ENCODE data around the gene TICAM2.

The TICAM2 gene

DNA sequence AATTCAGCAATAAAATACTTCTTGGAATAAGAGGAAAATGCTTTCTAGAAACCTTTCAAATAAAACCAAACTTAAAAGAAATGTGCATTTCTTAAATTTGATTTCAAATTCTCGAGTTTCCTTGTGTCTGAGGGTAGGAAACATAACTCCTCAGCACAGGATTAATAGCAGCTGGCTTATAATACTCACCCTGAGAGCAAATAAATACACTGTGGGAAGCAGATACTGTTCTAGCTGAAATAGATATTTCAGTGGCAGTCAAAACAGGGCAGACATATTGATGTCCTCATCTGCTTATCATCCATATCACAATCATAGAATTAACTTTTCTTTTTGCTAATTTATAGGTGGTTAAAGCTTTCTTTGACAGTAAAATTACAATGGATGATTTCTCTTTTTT lies 33.6 kb downstream of the TICAM2 start:
- no peak for DNase-seq (ENCODE audit: low spot score)

DNA sequence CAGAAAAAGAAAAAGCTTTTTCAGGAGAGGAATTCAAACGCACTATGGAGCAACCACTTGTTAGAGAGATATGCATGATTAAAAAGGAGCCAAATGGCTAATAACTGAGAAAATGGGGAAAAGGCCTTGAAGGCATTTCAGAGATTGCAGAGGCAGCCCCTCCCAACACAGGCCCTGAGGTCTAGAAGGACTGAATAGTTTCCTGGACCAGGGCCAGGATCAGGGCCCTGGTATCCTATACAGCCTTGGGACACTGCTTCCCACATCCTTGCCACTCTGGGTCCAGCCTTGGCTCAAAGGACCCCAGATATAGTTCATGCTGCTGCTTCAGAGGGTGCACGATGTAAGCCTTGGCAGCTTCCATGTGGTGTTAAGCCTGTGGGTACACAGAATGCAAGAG lies 37.0 kb downstream of the TICAM2 start:
- no peak for DNase-seq (ENCODE audit: low spot score)

DNA sequence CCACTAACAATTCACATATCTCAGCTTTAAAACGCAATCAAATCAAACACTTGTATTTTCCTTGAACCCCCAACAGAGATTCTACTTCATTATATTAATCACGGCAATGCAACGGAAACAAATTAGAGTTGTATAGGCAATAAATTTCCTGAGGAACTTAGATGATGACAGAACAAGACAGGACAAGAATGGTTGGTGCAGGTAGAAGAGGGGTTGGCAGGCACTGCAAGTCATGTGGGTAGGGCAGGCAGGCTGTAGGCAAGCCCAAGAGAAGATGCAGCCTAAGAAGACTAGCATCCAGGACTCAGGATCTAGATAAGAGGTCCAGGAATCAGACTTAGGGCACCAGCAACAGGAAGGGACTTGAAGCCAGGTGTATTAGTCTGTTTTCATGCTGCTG lies 41.1 kb downstream of the TICAM2 start:
- no peak for DNase-seq (ENCODE audit: low spot score)

DNA sequence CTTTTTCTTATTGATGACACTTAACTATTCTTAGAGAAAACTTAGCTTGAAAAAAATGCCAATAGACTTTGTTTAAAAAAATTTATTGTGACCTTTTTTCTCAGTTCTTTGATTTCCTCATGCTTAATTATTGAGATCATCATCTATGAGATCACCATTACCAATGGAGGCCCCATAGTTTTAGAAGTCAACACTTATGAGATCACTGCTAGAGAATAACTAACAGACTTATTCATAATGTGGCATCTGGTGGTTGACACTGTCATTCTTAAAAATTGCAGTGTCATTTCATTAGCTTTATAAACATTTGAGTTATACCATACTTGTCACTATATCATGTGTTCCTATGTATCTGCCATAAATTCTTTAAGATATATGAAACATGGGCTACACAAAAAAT lies 42.8 kb downstream of the TICAM2 start:
- DNase-seq (ENCODE audit: low spot score): no peak

DNA sequence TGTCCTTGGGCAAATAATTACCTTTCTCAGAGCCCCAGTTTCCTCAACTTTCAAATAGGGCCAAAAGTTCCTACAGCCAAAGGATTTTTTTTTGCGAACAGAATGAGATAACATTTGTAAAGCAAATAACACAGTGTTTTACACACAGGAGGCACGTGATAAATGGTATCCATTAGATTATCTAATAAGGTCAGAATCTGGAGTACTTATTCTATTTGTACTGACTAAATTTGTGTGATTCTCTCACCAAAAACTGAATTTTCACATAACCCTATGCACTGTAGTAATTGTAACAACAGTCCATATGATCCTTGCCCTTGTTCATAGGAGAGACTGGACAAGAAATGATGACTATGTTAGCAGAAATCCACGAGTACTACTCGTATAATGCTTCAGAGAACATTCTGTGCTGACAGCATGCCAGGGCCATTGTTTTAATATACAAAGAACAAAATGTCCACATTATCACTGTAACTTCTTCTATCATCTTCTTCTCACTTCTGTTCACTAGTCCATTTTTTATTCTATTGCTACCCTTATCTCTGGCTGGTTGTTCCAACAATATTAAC lies 43.8 kb downstream of the TICAM2 start:
- DNase-seq (ENCODE audit: low spot score): no peak

DNA sequence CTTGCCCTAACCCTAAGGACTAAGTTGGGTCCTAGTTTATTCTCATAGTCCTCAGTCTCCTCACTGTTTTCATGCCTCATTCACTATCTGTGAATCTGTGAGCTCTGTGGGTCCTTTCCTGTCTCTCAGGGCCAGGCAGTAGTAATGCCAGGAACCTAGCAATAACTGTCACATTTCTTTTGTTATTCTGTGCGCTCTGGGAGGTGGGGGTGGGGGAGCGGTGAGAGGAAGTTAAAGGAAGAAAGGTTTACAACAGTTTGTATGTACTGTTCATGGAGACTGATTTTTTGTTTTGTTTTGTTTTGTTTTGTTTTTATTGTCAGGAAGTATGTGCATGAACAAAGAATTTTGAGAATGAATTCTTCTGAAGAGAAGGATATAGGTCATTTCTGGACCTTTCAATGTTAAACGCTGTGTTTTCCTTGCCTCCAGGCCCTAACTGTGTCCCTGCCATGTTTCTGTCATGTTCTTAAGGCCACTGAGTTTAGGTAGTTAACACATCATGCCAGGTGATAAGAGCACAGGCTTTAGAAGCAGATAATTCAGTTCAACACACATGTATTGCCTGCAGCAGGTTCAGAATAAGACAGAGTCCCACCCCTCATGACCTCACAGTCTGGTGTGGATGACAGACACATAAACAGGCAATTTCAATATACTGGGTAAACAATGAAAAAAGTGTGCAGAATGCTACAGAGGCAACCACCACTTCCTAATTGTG lies 44.5 kb downstream of the TICAM2 start:
- DNase-seq (ENCODE audit: low spot score): no peak

DNA sequence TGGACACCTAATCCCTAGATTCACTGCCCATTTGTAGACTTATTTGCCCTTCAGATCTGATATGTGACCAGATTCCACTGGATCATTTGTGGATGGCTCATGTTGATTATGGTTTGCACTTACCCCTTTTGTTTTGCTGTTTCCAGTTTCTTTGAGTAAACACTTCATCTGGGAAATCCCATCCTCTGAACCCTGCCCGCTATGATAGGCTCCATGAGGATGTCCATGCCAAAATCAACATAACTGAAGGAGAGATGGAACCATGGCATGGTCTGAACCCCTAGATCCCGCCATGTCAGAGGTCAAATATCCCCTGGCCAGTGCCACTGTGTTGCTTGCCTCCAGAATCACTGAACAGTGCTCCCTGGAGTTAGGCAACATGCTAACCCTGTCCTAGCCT lies 46.0 kb downstream of the TICAM2 start:
- DNase-seq (ENCODE audit: low spot score): no peak

DNA sequence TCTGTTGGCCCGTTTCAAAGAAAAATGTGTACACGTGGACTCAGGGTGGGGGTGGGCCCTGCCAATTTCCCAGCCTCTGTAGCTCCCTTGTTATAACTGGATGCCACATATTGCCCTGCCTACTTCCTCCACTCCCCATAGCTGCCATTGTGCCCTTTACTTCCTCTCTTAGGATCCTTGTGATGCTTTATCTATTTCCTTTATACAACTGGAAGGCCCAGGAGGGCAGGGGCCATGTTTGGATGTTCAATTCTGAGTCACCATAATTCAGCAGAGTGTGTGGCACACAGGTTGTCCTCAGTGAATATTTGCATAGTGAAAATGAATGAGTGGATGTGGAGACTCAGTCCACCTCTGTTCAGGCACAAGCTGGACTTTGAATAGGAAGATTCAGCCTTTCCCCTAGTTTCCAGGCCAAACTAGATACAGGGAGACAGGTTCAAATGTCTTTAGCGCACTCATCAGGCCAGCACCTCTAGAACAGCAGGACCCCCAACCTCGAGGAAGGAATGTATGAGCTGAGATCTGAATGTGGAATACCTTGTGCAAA lies 47.1 kb downstream of the TICAM2 start:
- DNase-seq (ENCODE audit: low spot score): no peak

DNA sequence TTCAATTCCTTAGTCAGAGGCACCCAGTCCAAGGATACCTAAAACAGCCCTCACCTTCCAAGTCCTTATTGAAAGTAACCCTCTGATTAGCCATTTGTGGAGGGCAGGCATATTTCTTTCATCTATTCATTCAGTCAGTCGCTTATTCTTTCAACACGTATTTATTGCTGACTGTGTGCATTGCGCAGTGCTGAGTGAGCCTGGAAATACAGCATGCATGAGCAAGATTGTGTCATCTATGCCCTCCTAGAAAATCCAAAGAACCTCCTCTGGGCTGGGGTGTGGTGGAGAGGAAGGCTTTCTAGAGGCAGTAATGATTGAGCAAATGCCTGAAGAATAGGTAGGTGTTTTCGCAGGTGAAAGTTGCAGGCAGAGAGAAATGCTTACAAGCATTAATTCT lies 49.2 kb downstream of the TICAM2 start:
- no peak for DNase-seq (ENCODE audit: low spot score)

DNA sequence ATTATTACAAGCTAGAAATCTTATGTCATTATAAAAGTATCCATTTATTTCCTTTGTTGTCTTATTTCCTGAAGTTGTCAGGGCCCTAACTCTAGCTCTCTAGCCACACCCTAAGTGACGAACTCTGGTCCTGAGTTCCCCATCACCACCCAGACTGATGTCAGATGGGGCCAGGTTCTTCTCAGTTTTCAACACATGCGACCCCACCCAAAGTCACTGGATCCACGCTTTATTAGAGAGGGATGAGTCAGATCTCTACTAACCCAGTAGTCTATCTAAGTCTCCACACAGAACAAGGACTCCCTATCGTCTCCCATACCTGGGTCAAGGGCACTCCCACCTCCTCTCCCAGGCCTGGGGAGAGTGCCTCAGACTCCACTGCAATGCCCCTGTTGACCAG lies 50.9 kb downstream of the TICAM2 start:
- no peak for DNase-seq (ENCODE audit: low spot score)

DNA sequence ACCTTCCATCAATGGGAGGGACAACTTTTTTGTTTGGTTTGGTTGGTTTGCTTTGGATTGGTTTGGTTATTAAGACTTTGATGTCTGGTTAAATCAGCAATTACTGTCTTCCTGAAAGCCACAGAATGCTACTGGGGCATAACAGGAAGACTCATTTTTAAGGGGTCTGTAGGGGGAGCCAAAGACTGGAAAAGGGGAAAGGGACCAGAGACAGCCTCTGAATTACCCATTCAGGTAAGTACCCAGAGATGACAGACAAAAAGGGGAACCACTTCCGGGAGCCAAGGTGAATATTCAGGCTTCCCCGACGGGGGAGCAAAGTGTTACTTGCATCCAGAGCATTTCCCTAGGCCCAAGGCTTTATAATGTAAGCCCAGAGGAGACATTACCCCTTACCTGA lies 53.1 kb downstream of the TICAM2 start:
- DNase-seq (ENCODE audit: low spot score): peak; percentile 50

DNA sequence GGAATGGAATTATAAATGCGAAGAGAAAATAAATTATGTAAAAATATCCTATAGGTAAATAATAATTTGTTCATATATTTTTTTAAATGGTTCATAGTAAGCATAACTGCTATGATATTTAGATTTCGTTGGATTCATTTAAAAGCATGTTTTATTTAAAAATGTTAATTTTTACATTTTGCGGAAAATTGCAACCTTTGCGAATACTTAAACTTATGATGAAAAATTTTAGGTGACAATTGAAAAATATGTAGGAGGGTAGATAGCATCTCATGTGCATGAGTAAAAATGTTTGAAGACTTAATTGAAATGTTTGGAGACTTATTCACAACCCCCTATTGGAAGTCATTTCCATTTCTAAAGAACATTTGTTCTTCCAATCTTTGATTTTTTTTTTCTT lies 53.6 kb downstream of the TICAM2 start:
- DNase-seq (ENCODE audit: low spot score): no peak

DNA sequence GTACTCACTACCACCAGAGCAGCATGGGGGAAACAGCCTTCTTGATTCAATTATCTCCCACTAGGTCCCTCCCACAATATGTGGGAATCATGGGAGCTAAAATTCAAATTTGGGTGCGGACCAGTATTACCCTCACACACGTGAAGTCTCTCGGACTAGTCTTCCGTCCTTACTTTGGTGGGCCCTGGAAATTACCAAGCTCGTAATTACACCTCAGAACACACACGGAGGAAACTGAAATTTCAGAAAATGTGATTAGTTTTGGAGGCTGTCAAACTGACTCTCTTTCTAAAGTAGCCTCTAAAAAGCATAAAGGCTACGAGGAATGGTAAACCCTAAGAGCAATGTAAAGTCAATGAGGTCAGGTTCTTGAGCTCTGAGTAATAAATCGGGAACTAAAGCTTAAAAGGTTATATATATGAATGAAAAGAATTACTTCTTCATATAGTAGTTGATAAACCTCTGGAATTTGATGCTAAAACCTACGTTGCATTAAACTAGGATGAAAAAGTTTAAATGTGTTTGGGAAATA lies 56.9 kb downstream of the TICAM2 start:
- no peak for DNase-seq (ENCODE audit: low spot score)

DNA sequence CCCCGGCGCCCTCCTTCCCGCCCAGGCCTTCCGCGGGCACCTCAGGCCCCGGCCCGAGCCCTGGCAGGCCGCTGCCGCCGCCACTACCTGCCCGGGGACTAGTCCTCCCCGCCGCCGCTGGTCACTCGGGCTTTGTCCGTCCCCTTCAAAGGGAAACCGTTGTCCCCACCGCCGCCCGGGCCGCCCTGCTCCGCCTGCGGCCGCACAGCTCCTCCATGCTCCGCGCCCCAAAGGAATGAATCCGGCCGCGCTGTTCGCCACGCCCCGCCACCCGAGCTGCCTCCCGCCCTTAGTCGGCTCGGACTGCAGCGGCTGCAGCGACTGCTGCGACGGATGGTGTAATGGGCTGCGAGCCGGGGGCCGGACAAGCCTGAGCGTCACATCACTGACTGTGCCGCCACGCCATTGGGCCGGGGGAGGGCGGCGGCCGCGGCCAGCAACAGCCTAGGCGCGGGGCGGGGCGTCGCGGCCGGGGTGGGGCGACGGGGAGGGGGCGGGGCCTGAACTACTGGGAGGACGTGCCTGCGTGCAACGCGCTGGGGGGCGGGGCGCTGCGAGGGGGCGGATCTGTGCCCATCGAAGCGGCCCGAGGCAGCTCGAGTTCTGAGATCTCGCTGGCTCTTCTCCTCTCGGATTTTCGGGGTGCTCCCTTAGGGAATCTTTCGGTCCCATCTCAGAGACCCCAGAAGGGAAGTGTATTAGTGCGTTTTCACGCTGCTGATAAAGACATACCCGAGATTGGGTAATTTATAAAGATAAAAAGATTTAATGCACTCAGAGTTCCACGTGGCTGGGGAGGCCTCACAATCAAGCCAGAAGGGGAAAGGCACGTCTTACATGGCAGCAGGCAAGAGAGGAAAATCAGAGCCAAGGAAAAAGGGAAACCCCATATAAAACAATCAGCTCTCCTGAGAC lies 57.6 kb downstream of the TICAM2 start, which contains the start of gene FEM1C:
Gene FEM1C, minus strand, starts transcription at position 340 of the 915 bp plus-strand sequence. CDS start 1,282 bp downstream, outside the sequence.
- DNase-seq (ENCODE audit: low spot score): peak; percentile 98

DNA sequence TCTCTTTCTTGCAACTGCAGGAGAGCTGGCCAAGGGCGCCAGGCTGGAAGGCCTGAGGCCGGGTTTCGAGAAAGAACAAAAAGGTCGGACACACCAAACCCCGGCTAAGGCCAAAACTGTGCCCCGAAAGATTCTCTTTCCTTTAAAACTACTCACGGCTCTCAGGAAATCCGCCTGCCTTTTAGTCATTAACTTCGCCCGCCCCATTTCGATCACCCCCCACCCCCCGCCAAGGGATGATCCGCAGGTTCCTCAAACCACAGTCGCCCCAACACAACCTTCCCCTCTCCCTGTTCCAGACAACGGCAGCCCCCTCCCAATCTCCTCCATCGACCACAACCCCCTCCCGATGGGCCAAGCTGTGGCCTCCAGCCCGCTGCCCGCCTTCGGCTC lies 58.2 kb downstream of the TICAM2 start:
- DNase-seq (ENCODE audit: low spot score): peak; percentile 20

DNA sequence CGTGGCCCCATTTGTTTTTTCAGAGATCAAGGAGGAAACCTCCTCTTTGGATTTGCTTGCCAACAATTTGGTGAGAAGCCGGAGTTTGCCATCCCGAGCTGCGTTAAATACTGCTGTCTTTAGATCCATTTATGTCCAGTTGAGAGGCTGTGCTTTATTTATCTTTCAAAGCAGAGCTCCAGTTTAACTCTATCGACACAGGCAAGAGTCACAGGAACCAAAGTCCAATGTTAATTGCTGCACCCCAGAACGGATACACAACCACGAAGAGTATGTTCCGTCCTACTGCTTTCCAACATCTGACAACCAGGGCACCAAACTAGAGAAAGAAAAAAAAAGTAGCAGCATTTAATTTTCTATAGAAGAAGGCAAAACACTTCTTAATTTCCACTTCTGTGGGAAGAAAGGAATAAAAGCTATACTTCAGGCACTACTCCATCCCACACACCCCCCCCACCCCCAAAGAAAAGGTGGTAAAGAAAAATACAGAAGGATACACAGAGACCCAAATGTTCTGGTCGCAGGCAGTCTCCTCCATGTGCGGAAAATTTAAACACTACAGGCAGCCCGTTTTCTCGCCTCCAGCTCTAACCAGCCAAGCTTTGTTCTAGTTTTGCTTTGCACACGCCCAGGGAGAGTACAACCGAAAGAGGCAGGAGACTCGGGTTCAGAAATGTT lies 58.8 kb downstream of the TICAM2 start:
- no peak for DNase-seq (ENCODE audit: low spot score)

DNA sequence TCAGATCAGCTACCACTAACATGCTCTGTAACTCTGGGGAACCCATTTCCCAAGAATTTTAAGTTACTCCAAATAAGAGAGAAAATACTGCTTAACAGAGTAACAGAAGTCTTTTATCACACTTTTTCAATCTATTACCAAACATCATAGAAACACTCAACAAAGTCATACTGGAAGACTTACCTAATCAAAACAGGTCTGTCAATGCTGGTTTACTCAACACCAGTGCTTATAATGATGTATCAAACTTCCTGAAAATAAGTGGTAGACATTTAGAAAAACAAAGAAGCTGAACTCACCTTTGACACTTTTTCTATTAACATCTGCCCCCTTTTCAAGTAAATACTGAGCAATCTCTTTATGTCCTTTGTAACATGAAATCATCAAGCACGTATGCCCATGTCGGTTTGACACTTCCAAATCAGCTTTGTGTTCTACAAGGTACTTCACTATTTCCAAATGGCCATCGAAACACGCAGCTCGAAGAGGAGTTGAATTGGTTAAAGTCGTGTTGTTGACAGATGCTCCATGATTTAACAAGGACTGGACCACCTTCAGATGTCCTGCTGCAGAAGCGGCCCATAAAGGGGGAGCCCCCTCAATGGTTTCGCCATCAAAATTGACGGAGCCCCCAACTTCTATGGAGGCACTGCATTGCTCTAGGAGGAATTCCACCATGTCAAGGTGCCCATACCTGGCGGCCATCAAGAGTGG lies 59.5 kb downstream of the TICAM2 start:
- DNase-seq (ENCODE audit: low spot score): no peak

DNA sequence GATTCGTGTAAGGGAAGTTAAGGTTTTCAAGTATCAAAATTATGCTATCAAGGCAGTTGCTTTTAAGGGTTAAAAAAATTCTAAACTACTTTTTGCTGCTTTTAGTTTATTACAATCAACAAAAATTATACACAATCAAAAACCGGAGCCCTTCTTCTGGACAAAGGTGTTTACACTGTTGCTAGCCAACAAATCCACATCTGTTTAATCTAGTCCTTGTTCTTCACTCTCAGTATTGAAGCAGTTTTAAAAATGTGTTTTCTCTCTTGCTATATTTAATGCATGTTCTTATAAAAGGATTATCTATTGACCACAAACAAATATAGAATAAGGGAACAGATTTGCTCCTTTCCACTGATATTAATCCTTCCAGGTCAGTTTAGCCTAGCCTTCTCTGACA lies 60.2 kb downstream of the TICAM2 start:
- DNase-seq (ENCODE audit: low spot score): no peak

DNA sequence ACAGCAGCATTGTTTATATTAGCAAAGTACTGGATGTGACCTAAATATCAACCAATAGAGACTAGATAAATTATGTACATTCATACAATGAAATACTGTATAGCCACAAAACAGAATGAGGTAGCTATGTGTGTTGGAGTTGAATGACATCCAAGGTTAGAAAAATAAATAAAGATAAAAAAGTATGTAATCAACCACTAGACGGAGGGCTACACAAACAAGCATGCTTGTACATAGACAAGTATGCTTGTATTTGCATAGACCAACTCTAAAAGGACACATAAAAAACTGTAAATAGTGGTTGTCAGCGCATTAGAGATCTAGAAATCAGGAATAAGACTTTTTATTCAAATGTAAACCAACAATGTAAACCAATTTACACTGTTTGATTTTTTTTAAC lies 60.7 kb downstream of the TICAM2 start:
- DNase-seq (ENCODE audit: low spot score): no peak

DNA sequence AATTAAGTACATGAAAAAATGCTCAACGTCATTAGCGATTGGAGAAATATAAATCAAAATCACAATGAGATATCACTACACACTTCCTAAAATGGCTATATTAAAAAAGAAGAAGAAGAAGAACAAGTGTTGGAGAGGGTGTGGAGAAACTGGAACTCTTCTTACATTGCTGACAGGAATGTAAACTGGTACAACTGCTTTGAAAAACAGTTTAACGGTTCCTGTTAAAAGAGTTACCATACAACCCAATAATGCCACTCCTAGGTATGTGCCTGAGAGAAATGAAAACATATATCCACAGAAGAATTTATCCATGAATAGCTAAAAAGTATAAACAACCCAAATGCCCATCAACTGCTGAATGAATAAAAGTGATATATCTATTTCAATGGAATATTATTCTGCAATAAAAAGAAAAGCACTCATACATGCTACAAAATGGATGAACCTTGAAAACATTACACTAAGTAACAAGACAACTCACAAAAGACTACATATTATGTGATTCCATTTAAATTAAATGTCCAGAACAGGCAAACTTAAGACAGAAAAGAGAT lies 66.7 kb downstream of the TICAM2 start:
- DNase-seq (ENCODE audit: low spot score): no peak

DNA sequence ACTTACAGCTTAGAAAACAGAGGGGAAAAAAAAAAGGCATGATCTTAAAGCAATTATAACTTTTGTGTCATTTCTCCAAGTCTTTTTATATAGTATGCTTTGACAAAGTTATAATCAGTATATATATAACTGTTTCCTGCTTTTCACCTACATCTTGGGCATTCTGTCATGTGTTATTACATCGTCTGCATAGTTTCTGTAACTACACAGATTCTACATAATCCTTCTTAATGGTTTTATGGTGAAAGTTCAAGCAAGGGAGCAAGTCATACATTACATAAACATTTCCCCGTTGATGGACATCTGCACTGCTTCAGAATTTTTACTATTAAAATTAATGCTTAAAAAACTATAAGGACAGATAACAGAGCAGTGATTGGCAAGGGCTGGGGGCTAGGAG lies 69.8 kb downstream of the TICAM2 start:
- DNase-seq (ENCODE audit: low spot score): no peak

Measured in iPS-NIHi11 (cell line).